Endothelial cell of umbilical vein (primary cell): ENCODE data around the gene HIC1. TPM values are rescaled to one million over a fixed set of nuclear protein-coding genes. Genes with fewer than 3 reads are reported as not detected.

Experiments
- BruUV-seq: library from RNA; stranded (reverse); fragments of 400-500 nt; replicated peaks from 2 replicates; lab custom pipeline; 2021; lab: Mats Ljungman, UMichigan
- CTCF ChIA-PET: fragments of 300-600, 350-600 bp; sonication (Branson Sonifier 250); formaldehyde crosslinking; loops from one replicate; lab custom pipeline; 2021; ENCODE audit warnings: antibody characterized with exemption, inconsistent platforms; lab: Charles Lee
- POLR2A ChIA-PET: fragments of 300-600, 350-600 bp; sonication (Branson Sonifier 250); formaldehyde crosslinking; loops from one replicate; lab custom pipeline; 2021; ENCODE audit warnings: antibody characterized with exemption, inconsistent platforms; lab: Charles Lee
- DNase-seq: peaks from one replicate; pipeline ENCODE4 v3.0.0-alpha.2; 2011; ENCODE audit warnings: low read depth, low spot score
- FAIRE-seq: peaks from 2 replicates; lab custom pipeline; 2011; peaks lifted over from hg19 to GRCh38; lab: Jason Lieb, UNC
- H2AFZ ChIP-seq: 2 replicates; pipeline ENCODE4 v1.6.0; 2012; ENCODE audit warnings: low read depth, low read length, control low read depth, inconsistent platforms
- H3K27ac ChIP-seq: 2 replicates; pipeline ENCODE4 v1.5.1; 2011; ENCODE audit warnings: low read depth, mild to moderate bottlenecking, control low read depth, low read length, moderate library complexity; ENCODE audit not compliant: insufficient read depth
- H3K27me3 ChIP-seq, 2 experiments: 2 replicates each; pipeline versions ENCODE4 v1.6.0 to v1.6.1; 2011; ENCODE audit warnings: low read length in 2 of 2, mixed read lengths in 1 of 2; ENCODE audit not compliant: control insufficient read depth in 2 of 2, insufficient read depth in 2 of 2
- H3K36me3 ChIP-seq, 2 experiments: 2 replicates in 1 of 2; 3 replicates in 1 of 2; pipeline ENCODE4 v1.5.1; 2011; ENCODE audit warnings: low read length in 2 of 2, mild to moderate bottlenecking in 1 of 2, moderate library complexity in 1 of 2; ENCODE audit not compliant: control insufficient read depth in 2 of 2, insufficient read depth in 2 of 2; ENCODE audit errors: extremely low read depth in 1 of 2
- H3K4me1 ChIP-seq: 3 replicates; pipeline ENCODE4 v1.5.1; 2011; ENCODE audit warnings: mild to moderate bottlenecking, low read length; ENCODE audit not compliant: control insufficient read depth, insufficient read depth; ENCODE audit errors: extremely low read depth
- H3K4me2 ChIP-seq: 2 replicates; pipeline ENCODE4 v1.6.1; 2011; ENCODE audit warnings: low read length, control low read depth, mixed read lengths; ENCODE audit not compliant: insufficient read depth
- H3K4me3 ChIP-seq, 3 experiments: fragments of 200-600 bp in 1 of 3; sonication (generic), shearing (Covaris generic) in 1 of 3; replicated peaks in 1 of 3; 2 replicates each; pipeline ENCODE4 v1.5.1; 2011 to 2016; ENCODE audit warnings: control low read depth in 3 of 3, low read length in 3 of 3, mild to moderate bottlenecking in 2 of 3, inconsistent platforms in 1 of 3, low read depth in 1 of 3, moderate library complexity in 1 of 3; ENCODE audit not compliant: insufficient read depth in 1 of 3
- H3K79me2 ChIP-seq: 2 replicates; pipeline ENCODE4 v1.6.0; 2012; ENCODE audit warnings: low read length, inconsistent platforms; ENCODE audit not compliant: control insufficient read depth, insufficient read depth
- H3K9ac ChIP-seq: replicated peaks from 2 replicates; pipeline ENCODE3; 2011; ENCODE audit warnings: low read length, control low read depth; ENCODE audit not compliant: insufficient read depth; ENCODE audit errors: extremely low read depth
- H3K9me1 ChIP-seq: replicated peaks from 3 replicates; pipeline ENCODE4 v1.6.0; 2011; ENCODE audit warnings: mild to moderate bottlenecking, low read length; ENCODE audit not compliant: control insufficient read depth, insufficient read depth; ENCODE audit errors: extremely low read depth
- H3K9me3 ChIP-seq: replicated peaks from 2 replicates; pipeline ENCODE4 v1.5.1; 2012; ENCODE audit warnings: low read length, inconsistent platforms; ENCODE audit not compliant: control insufficient read depth, insufficient read depth
- H4K20me1 ChIP-seq: replicated peaks from 2 replicates; pipeline ENCODE3; 2011; ENCODE audit warnings: mild to moderate bottlenecking, low read length; ENCODE audit not compliant: control insufficient read depth, insufficient read depth; ENCODE audit errors: extremely low read depth
- EZH2 ChIP-seq: IDR thresholded peaks from 2 replicates; pipeline ENCODE4 v1.6.1; 2012; ENCODE audit warnings: borderline replicate concordance, low read depth, mild to moderate bottlenecking, moderate library complexity, low read length, inconsistent platforms; ENCODE audit not compliant: severe bottlenecking
- FOS ChIP-seq: IDR thresholded peaks from 2 replicates; pipeline ENCODE4 v1.6.1; 2011; ENCODE audit warnings: mild to moderate bottlenecking, low read length, moderate library complexity, borderline replicate concordance; ENCODE audit not compliant: insufficient read depth
- GATA2 ChIP-seq: IDR thresholded peaks from 2 replicates; pipeline ENCODE4 v1.7.0; 2011; ENCODE audit warnings: low read depth, mild to moderate bottlenecking, moderate library complexity, mixed read lengths, low read length; ENCODE audit not compliant: insufficient read length, insufficient read depth
- JUN ChIP-seq: IDR thresholded peaks from 2 replicates; pipeline ENCODE4 v1.6.1; 2011; ENCODE audit warnings: borderline replicate concordance, low read depth; ENCODE audit not compliant: insufficient read length, insufficient read depth
- MYC ChIP-seq: IDR thresholded peaks from one replicate; pipeline ENCODE4 v1.6.1; 2011; ENCODE audit warnings: mild to moderate bottlenecking, low read depth, low read length
- POLR2A ChIP-seq: IDR thresholded peaks from 2 replicates; pipeline ENCODE4 v1.6.1; 2012; ENCODE audit warnings: low read depth, mild to moderate bottlenecking, control low read depth, low read length
- POLR2AphosphoS5 ChIP-seq: IDR thresholded peaks from 2 replicates; pipeline ENCODE4 v1.6.1; 2012; ENCODE audit warnings: low read depth, mild to moderate bottlenecking, control low read depth, low read length, moderate library complexity; ENCODE audit not compliant: insufficient read depth
- dilution Hi-C: fragments of 300-500 bp; cut with MboI; formaldehyde crosslinking; loops from one replicate; pipeline ENCODE4 v1.15.0; 2019; ENCODE audit warnings: low sequenced_read_pairs; ENCODE audit not compliant: extremely low pct_ligation_motif_present
- intact Hi-C: fragments of 100-400 bp; cut with micrococcal nuclease; formaldehyde crosslinking; loops from one replicate; pipeline ENCODE4 v1.10.0; 2022
- polyA plus RNA-seq, 4 experiments: library from polyadenylated mRNA; depleted of rRNA in 3 of 4; stranded (reverse) in 3 of 4; unstranded in 1 of 4; fragments of >200 nt; gene quantifications; 2 replicates each; pipeline versions ENCODE4 v1.2.1 to v1.2.3, GENCODE V29; 2011 to 2012; ENCODE audit warnings: missing spikeins in 1 of 4
- total RNA-seq: library from RNA; stranded (reverse); gene quantifications from 2 replicates; pipeline ENCODE4 v1.2.3, GENCODE V29; 2021
- TF ChIP-seq, protein P1 (sequence below), 2 donors: IDR thresholded peaks; 1 replicate in 1 of 2; 2 replicates in 1 of 2; pipeline ENCODE4 v1.5.1; 2011; ENCODE audit warnings: low read length in 2 of 2, mild to moderate bottlenecking in 2 of 2, moderate library complexity in 2 of 2, control low read depth in 1 of 2, inconsistent platforms in 1 of 2, low read depth in 1 of 2; ENCODE audit not compliant: insufficient read depth in 1 of 2; ENCODE audit errors: extremely low read depth in 1 of 2
- TF ChIP-seq, protein P2 (sequence below): IDR thresholded peaks from 2 replicates; pipeline ENCODE4 v1.6.1; 2011; ENCODE audit not compliant: insufficient read depth, insufficient read length

Gene HIC1
- total and polyA plus RNA-seq, 2 donors (not counting 3 experiments of a cell fraction or from before 2014, with no cell fraction given), result 18.2 to 35.5 TPM

DNA sequence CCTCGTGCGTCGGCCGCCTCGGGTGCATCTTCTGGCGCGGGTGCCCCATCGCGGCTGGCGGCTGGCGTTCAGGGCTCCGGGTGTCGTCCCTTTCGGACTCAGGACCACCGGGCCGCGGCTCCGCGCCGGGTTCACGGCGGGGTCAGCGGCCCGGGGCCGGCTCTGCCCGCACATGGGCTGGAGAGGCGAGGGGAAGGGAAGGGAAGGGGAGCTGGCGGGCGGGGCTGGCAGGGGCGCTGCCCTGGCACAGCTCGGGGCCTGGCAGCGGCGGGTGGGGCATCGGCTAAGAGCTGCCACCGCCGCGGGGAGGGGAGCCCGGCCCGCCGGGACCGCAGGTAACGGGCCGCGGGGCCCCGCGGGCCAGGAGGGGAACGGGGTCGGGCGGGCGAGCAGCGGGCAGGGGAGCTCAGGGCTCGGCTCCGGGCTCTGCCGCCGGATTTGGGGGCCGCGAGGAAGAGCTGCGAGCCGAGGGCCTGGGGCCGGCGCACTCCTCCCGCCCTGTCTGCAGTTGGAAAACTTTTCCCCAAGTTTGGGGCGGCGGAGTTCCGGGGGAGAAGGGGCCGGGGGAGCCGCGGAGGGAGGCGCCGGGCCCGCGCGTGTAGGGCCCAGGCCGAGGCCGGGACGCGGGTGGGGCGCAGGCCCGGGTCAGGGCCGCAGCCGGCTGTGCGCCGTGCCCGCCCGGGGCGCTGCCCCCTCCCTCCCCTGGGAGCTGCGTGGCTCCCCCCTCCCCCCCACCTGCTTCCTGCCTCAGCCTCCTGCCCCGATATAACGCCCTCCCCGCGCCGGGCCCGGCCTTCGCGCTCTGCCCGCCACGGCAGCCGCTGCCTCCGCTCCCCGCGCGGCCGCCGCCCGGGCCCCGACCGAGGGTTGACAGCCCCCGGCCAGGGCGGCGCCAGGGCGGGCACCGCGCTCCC is 646 bp downstream of the HIC1 start:
- no TSS peak for BruUV-seq

More for the DNA sequence above, 646 bp downstream of the HIC1 start:
- Histone ChIP-seq H3K9me1 (no peaks in the 10 kb centered on the region), H4K20me1 (no peaks in the 10 kb centered on the region), H3K9ac (peak overlapping the region; percentile 91), H3K27ac (peak overlapping the region; percentile 64), H3K4me2 (peak overlapping the region; percentile 67), H3K9me3 (no peaks in the 10 kb centered on the region), H3K36me3 (peaks cover under 1 to 3% of the 10 kb centered on the region in 2 experiments), H2AFZ (peak overlapping the region; percentile 34), H3K27me3 (peaks cover 2 to 11% of the 10 kb centered on the region in 2 experiments), H3K79me2 (peaks cover 24% of the 10 kb centered on the region), H3K4me1 (peaks cover 18% of the 10 kb centered on the region), H3K4me3 (peak overlapping the region; percentile 61 to 74 (median 72))
- ChIA-PET POLR2A (interaction anchor here (1.4 to 1.5 kb wide), 2 partner anchors 119 to 189 kb away, joined by 4 to 5 read pairs; no protein-coding TSS in a partner anchor), CTCF (interaction anchor here (0.8 to 17.2 kb wide), 31 partner anchors 9 to 360 kb away, joined by 3 to 455 read pairs (median 9); partner anchors contain the start of gene TSR1)
- dilution Hi-C loops, result no loop called here
- TF ChIP-seq EZH2 (no peak), FOS (no peak), JUN (no peak), GATA2 (no peak), POLR2A (peak; percentile 32), POLR2AphosphoS5 (peak; percentile 54), MYC (no peak)
- TF ChIP-seq, protein P1, sequence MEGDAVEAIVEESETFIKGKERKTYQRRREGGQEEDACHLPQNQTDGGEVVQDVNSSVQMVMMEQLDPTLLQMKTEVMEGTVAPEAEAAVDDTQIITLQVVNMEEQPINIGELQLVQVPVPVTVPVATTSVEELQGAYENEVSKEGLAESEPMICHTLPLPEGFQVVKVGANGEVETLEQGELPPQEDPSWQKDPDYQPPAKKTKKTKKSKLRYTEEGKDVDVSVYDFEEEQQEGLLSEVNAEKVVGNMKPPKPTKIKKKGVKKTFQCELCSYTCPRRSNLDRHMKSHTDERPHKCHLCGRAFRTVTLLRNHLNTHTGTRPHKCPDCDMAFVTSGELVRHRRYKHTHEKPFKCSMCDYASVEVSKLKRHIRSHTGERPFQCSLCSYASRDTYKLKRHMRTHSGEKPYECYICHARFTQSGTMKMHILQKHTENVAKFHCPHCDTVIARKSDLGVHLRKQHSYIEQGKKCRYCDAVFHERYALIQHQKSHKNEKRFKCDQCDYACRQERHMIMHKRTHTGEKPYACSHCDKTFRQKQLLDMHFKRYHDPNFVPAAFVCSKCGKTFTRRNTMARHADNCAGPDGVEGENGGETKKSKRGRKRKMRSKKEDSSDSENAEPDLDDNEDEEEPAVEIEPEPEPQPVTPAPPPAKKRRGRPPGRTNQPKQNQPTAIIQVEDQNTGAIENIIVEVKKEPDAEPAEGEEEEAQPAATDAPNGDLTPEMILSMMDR (IDR thresholded peaks at IDR 0.05; ENCODE audit: extremely low read depth in 1 of 2, insufficient read depth in 1 of 2, low read depth in 1 of 2, low read length in 2 of 2), result no peak
- TF ChIP-seq, protein P2, sequence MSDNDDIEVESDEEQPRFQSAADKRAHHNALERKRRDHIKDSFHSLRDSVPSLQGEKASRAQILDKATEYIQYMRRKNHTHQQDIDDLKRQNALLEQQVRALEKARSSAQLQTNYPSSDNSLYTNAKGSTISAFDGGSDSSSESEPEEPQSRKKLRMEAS, result no peak
- DNase-seq (no peak), FAIRE-seq (no peak)
- intact Hi-C loops, result no loop called here
